C4-2B (cell line): ENCODE results near the gene SYTL1.

Source experiments
- H3K27ac ChIP-seq: fragments of 450-650 bp; 2 replicates; pipeline ENCODE4 v1.5.1; 2017
- CTCF ChIP-seq: fragments of 450-650 bp; conservative IDR thresholded peaks from 2 replicates; pipeline ENCODE4 v1.5.1; 2017; ENCODE audit warnings: mild to moderate bottlenecking
- ZFX ChIP-seq: fragments of 450-650 bp; IDR thresholded peaks from 2 replicates; pipeline ENCODE4 v1.6.1; 2017

SYTL1 gene

GRCh38 chr1:27321813-27322568 is 19.8 kb upstream of the SYTL1 start, which contains the start of gene TMEM222:
TSS of gene TMEM222 (plus strand) at chr1:27322163. CDS start at chr1:27322198, 35 bp downstream.
- TF ChIP-seq CTCF (no peak), ZFX (peak; percentile 87)
- peak within 1 kb of the TSS; percentile 84 for H3K27ac ChIP-seq

- TF ChIP-seq ZFX = peak; percentile 37; the same call in 1 of the 2 replicates
- TF ChIP-seq CTCF = no peak
- H3K27ac ChIP-seq = peak overlapping the region; percentile 84
Observed at GRCh38 chr1:27322569-27323240, 19.1 kb upstream of the SYTL1 start.

GRCh38 chr1:27325286-27325685 is 16.5 kb upstream of the SYTL1 start:
- H3K27ac ChIP-seq = no peak overlapping the region
- TF ChIP-seq ZFX (no peak), CTCF (no peak)

GRCh38 chr1:27327964-27328363 is 13.9 kb upstream of the SYTL1 start:
- H3K27ac ChIP-seq = no peak overlapping the region
- TF ChIP-seq CTCF (no peak), ZFX (no peak)

- TF ChIP-seq ZFX (no peak), CTCF (no peak)
- H3K27ac ChIP-seq = no peak overlapping the region
Observed at GRCh38 chr1:27330786-27331185, 11.0 kb upstream of the SYTL1 start.

GRCh38 chr1:27331426-27331825 is 10.4 kb upstream of the SYTL1 start:
- H3K27ac ChIP-seq = no peak overlapping the region
- TF ChIP-seq CTCF = no peak
- no peak for TF ChIP-seq ZFX

GRCh38 chr1:27331922-27332321 is 9.9 kb upstream of the SYTL1 start:
- H3K27ac ChIP-seq = no peak overlapping the region
- no peak for TF ChIP-seq ZFX
- no peak for TF ChIP-seq CTCF
